HL-60 (cell line): Measurements from ENCODE around the gene NBPF11.
"Not testable (repeated sequence)": the region's sequence is repeated elsewhere in the genome, so short reads cannot be mapped to it uniquely, and the experiment has no call there.

Experiments
- DNase-seq, 2 experiments: peaks; one replicate each; pipeline ENCODE4 v3.0.0-alpha.2; 2010 to 2020; ENCODE audit warnings: low read depth in 1 of 2, low spot score in 1 of 2
- H3K27ac ChIP-seq: fragments of 250-450 bp; sonication (Bioruptor Pico); replicated peaks from 2 replicates; pipeline ENCODE4 v1.5.1; 2020; ENCODE audit warnings: mild to moderate bottlenecking, moderate library complexity
- H3K27me3 ChIP-seq: fragments of 250-450 bp; sonication (Bioruptor Pico); 2 replicates; pipeline ENCODE4 v1.5.1; 2021; ENCODE audit warnings: mild to moderate bottlenecking, moderate library complexity; ENCODE audit not compliant: insufficient read depth, poor library complexity, severe bottlenecking
- H3K4me3 ChIP-seq: replicated peaks from 2 replicates; pipeline ENCODE4 v1.5.1; 2011; ENCODE audit warnings: mild to moderate bottlenecking, control low read depth, low read length; ENCODE audit not compliant: insufficient read depth

Gene NBPF11

DNA sequence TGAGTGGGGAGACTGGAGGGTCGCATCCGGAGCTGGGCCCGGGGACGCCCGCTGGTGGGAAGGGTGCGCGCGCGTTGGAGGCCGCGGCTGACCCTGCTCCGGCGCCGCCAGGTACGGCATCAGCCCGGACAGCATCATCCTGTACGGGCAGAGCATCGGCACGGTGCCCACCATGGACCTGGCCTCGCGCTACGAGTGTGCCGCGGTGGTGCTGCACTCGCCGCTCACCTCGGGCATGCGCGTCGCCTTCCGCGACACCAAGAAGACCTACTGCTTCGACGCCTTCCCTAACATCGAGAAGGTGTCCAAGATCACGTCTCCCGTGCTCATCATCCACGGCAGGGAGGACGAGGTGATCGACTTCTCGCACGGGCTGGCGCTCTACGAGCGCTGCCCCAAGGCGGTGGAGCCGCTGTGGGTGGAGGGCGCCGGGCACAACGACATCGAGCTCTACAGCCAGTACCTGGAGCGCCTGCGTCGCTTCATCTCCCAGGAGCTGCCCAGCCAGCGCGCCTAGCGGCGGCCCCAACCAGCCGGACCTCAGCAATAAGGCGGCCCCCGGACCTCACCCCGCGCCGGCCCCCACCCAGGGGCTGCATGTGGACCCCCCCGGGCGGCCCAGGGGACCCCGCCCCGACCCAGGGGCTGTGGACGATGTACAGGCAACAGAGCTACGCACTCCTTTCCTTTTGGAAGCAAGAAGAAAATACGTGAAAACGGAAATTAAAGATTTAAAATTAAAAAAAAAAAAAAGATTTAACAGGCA is 2.8 kb downstream of the NBPF11 start:
- not testable (repeated sequence) for H3K4me3 ChIP-seq, DNase-seq, H3K27ac ChIP-seq, H3K27me3 ChIP-seq

DNA sequence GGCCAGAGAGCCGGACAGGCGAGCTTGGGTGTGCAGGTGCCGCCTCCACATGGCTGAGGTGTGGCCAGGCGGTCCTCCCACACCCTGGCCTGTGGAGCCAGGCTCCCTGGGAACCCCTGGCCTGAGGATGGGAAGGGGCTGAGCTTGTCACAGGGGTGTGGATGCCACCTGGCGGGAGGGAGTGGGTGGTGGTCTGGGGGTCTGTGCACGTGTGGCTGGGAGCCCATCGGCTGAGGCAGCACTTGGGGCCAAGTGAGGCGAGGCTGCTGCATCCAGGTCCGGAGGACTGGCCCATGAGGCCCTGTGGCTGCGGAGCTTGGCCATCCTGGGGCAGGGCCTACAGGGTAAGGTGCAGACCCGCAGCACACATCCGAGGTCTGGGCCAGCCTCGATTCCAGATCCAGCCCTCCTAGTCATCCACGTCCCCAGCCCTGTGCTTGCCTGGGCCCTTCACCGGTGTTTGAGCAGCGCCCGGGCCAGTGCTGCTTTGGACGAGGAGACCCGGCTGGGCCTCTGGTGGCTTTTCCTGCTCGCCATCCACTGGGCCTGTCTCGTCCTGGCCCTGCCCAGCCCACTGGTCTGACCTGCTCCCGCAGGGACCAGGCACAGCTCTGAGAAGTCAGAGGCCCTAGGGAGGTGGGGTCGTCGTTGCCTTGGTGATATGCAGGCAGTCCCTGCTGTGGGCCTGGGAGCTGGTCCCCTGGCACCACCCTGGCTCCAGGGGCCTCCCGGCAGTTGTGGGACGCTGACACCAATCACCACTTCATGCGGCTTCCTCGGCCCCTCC is 4.8 kb downstream of the NBPF11 start:
- not testable (repeated sequence) for H3K27ac ChIP-seq, DNase-seq, H3K27me3 ChIP-seq, H3K4me3 ChIP-seq

GRCh38 chr1:148146191-148146997 is 5.7 kb downstream of the NBPF11 start:
- not testable (repeated sequence) for H3K27ac ChIP-seq, DNase-seq, H3K27me3 ChIP-seq

GRCh38 chr1:148143223-148143622 is 8.9 kb downstream of the NBPF11 start:
- H3K4me3 ChIP-seq, DNase-seq, H3K27ac ChIP-seq, H3K27me3 ChIP-seq: not testable (repeated sequence)

More at GRCh38 chr1:148146191-148146997, 5.7 kb downstream of the NBPF11 start:
- H3K4me3 ChIP-seq = not testable (repeated sequence)

GRCh38 chr1:148141936-148142335 is 10.1 kb downstream of the NBPF11 start:
- DNase-seq, H3K27ac ChIP-seq: not testable (repeated sequence)

DNA sequence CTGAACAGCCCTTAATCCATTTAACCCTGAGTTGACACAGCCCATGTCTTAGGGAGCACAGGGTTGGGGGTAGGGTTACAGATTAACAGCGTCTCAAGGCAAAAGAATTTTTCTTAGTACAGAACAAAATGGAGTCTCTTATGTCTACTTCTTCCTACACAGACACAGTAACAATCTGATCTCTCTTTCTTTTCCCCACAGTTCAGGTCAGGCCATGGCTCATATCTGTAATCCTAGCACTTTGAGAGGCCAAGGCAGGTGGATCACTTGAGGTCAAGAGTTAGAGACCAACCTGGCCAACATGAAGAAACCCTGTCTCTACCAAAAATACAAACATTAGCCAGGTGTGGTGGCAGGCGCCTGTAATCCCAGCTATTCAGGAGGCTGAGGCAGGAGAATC is 13.5 kb downstream of the NBPF11 start:
- not testable (repeated sequence) for H3K27me3 ChIP-seq, DNase-seq, H3K27ac ChIP-seq, H3K4me3 ChIP-seq

More at GRCh38 chr1:148141936-148142335, 10.1 kb downstream of the NBPF11 start:
- H3K27me3 ChIP-seq, H3K4me3 ChIP-seq: not testable (repeated sequence)

GRCh38 chr1:148122341-148122740 is 29.7 kb downstream of the NBPF11 start:
- H3K27me3 ChIP-seq, DNase-seq, H3K4me3 ChIP-seq: not testable (repeated sequence)

DNA sequence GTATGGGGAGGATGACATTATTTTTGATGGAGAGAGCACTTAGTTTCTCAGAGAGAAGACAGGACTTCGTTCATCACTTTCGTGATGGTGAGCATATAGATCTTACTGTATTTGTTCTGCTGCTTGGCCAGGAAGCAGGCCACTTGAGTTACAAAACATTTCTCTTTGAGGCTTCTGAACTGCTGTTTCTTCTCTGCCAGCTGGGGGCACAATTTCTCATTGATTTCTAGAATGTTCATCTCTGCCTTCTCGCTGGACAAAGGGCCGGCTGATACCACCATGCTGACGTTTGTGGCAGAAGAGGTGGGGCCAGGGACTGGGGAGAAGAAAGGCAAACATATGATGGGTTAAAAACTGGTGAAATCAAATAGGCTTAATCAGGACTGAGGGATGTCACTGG is 31.7 kb downstream of the NBPF11 start:
- H3K27me3 ChIP-seq, H3K4me3 ChIP-seq, H3K27ac ChIP-seq: not testable (repeated sequence)
- DNase-seq = peak in 1 of 2 experiments; percentile 8

More at GRCh38 chr1:148122341-148122740, 29.7 kb downstream of the NBPF11 start:
- not testable (repeated sequence) for H3K27ac ChIP-seq

- not testable (repeated sequence) for H3K4me3 ChIP-seq, DNase-seq, H3K27ac ChIP-seq, H3K27me3 ChIP-seq
These were observed 56.3 kb downstream of the NBPF11 start for GRCh38 chr1:148095732-148096131.

- not testable (repeated sequence) for DNase-seq, H3K27me3 ChIP-seq, H3K27ac ChIP-seq, H3K4me3 ChIP-seq
These were observed 65.9 kb downstream of the NBPF11 start for GRCh38 chr1:148086196-148086595.

DNA sequence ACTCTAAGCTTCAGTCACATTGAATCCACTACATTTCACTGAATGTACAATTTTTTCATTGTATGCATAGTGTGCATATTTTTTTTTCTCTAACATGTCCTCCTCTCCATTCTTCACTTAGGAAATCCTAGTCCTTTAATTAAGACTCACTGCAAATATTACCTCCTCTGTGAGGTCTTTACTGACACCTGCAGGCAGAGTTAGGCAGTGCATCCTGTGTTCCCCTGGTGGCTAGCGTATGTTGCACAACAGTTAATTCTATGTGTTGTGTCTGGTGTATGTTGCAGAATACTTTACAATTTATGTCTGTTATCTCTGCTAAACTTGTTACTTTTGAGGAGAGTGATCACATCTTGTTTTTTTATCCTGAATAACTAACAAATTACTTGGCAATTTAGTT is 70.9 kb downstream of the NBPF11 start:
- not testable (repeated sequence) for H3K27me3 ChIP-seq, H3K4me3 ChIP-seq, H3K27ac ChIP-seq, DNase-seq

- not testable (repeated sequence) for H3K4me3 ChIP-seq, DNase-seq, H3K27ac ChIP-seq, H3K27me3 ChIP-seq
These were observed 73.2 kb downstream of the NBPF11 start for GRCh38 chr1:148078632-148079519.

GRCh38 chr1:148078090-148078489 is 74.0 kb downstream of the NBPF11 start:
- not testable (repeated sequence) for H3K4me3 ChIP-seq, DNase-seq, H3K27ac ChIP-seq, H3K27me3 ChIP-seq

- H3K4me3 ChIP-seq, DNase-seq, H3K27me3 ChIP-seq, H3K27ac ChIP-seq: not testable (repeated sequence)
These were observed 74.6 kb downstream of the NBPF11 start for GRCh38 chr1:148077458-148077857.
